GM12875 (cell line): ENCODE measurements around the gene LYPLAL1.

Source experiments
- H3K4me3 ChIP-seq: one replicate; pipeline ENCODE4 v1.5.1; 2011; ENCODE audit warnings: low read depth, low read length, control low read depth
- TF ChIP-seq, protein P1 (sequence below): IDR thresholded peaks from 2 replicates; pipeline ENCODE4 v1.5.1; 2011; ENCODE audit warnings: low read depth, mild to moderate bottlenecking, control low read depth, inconsistent platforms, low read length, moderate library complexity, borderline replicate concordance; ENCODE audit not compliant: insufficient read depth

The LYPLAL1 gene

GRCh38 chr1:219150913-219151312 lies 22.8 kb upstream of the LYPLAL1 start:
- TF ChIP-seq, protein P1, sequence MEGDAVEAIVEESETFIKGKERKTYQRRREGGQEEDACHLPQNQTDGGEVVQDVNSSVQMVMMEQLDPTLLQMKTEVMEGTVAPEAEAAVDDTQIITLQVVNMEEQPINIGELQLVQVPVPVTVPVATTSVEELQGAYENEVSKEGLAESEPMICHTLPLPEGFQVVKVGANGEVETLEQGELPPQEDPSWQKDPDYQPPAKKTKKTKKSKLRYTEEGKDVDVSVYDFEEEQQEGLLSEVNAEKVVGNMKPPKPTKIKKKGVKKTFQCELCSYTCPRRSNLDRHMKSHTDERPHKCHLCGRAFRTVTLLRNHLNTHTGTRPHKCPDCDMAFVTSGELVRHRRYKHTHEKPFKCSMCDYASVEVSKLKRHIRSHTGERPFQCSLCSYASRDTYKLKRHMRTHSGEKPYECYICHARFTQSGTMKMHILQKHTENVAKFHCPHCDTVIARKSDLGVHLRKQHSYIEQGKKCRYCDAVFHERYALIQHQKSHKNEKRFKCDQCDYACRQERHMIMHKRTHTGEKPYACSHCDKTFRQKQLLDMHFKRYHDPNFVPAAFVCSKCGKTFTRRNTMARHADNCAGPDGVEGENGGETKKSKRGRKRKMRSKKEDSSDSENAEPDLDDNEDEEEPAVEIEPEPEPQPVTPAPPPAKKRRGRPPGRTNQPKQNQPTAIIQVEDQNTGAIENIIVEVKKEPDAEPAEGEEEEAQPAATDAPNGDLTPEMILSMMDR: no peak
- no peak overlapping the region for H3K4me3 ChIP-seq

DNA sequence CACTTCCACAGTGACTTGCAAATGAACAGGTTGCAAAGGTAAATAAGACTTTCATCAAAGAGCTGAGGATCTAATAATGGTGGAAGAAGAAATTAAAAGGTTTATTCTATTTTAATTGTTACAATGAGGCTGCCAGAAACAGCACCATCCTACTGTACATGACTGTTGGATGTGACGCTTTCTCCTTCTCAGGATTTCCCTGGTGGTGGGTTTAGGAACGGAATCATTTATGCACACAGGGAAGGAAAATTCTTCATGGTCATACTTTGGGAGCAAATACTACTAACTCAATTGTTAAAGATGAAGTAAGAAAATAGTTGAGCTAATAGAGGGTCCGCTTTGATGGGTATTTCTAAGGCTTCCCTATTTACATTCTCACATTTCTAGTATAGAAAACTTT lies 22.2 kb upstream of the LYPLAL1 start:
- TF ChIP-seq, protein P1: no peak

DNA sequence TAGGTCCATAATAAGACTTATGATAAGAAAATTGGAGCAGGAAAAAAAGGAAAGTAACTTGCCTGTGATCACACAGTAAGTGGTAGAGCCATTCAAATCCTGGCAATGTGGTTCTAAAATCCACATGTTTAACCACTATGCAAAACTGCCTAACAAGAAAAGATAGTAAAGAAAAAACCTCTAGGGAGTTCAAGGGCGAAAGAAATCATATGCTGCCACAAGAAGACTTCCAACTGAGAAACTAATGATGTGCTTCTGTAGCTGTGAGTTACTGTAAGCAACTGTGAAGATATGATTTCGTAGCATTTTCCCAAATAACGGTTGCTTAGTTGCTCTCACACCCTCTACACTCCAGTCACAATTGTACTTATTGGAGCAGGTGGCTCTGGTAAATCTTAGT lies 20.9 kb upstream of the LYPLAL1 start:
- TF ChIP-seq, protein P1: no peak
- no peak overlapping the region for H3K4me3 ChIP-seq

More for the DNA sequence above, 22.2 kb upstream of the LYPLAL1 start:
- H3K4me3 ChIP-seq: no peak overlapping the region

DNA sequence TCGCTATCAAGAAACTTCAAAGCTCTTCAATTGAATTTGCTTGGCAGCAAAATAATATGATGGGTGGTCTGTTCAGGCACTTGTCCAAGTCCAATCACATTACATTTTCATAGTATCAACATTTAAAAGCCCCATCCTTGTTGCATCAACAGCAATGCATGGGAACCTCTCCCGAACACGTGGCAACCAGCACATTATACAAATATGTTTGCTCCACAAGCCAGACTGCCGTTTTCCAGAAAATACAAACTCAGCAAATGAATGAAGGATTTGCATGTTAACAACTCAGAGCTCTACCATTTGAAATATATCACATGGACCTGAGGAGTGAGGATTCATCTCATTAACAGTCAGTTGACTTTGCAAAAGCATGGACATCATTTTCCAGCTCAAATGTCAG lies 20.0 kb upstream of the LYPLAL1 start:
- no peak overlapping the region for H3K4me3 ChIP-seq
- TF ChIP-seq, protein P1: no peak

- H3K4me3 ChIP-seq: no peak overlapping the region
- TF ChIP-seq, protein P1: no peak
Observed at GRCh38 chr1:219155135-219155534, 18.5 kb upstream of the LYPLAL1 start.

DNA sequence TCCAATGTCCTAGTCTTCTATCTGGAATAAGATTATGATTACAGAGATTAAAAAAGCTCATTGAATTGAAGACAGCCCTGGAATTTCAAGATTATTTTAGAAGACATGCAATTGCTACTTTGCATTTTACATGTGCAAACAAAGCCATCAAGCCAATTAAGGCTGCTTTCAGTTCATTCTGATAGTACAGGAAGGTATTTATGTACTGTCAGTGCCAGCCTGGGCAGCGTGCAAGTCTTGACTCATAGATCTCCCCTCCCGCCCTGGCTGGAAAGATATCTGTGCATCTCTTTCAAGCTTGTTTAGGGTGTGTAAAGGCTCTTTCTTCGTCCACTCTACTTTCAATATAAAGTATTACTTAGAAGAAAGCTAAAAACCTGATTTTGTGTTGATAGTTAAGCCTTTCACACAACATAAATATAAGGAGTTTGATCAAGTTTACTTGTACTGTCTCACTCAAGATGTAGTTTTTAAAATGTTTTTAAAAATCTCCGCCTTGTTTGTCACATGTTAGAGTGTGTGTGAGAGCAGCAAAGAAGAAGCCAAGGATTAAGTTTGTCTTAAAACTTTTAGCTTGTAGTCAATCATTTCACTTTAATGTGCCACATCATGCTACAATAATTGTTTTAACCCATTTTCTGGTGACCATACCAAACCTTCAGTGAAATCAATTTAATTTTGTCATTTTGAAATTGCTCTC lies 13.6 kb upstream of the LYPLAL1 start:
- TF ChIP-seq, protein P1: no peak
- no peak overlapping the region for H3K4me3 ChIP-seq

- TF ChIP-seq, protein P1: no peak
- H3K4me3 ChIP-seq: no peak overlapping the region
Observed at GRCh38 chr1:219160967-219161366, 12.7 kb upstream of the LYPLAL1 start.
